Natural killer cell (primary cell): ENCODE results near the gene SORL1. TPM values are rescaled to one million over a fixed set of nuclear protein-coding genes. Genes with fewer than 3 reads are reported as not detected.
A peak's percentile ranks its signal among the peaks of the same experiment; 100 is the strongest.

Source experiments
- ATAC-seq, 3 donors: fragments of 150-1000 bp in 2 of 3; fragments of 200-7000 bp in 1 of 3; cut with Tn5 transposase; 1 replicate in 1 of 3; 2 replicates in 2 of 3; pipeline ENCODE4 v1.10.0; 2021; ENCODE audit warnings: mild to moderate bottlenecking in 2 of 3, moderate library complexity in 2 of 3
- DNase-seq, 2 donors: peaks; one replicate each; pipeline versions ENCODE4 v3.0.0 to v3.0.0-alpha.2; 2013 to 2021; ENCODE audit warnings: mixed read lengths in 1 of 2
- H3K27ac ChIP-seq: one replicate; pipeline ENCODE4 v1.5.1; 2013; ENCODE audit warnings: mild to moderate bottlenecking, low read length
- H3K27me3 ChIP-seq: one replicate; pipeline ENCODE4 v1.6.1; 2013; ENCODE audit warnings: low read length; ENCODE audit not compliant: control insufficient read depth, insufficient read depth
- H3K36me3 ChIP-seq: one replicate; pipeline ENCODE4 v1.6.1; 2013; ENCODE audit warnings: low read length; ENCODE audit not compliant: control insufficient read depth, insufficient read depth
- H3K4me1 ChIP-seq: one replicate; pipeline ENCODE4 v1.6.1; 2013; ENCODE audit warnings: low read length; ENCODE audit not compliant: control insufficient read depth, insufficient read depth
- H3K4me3 ChIP-seq: one replicate; pipeline ENCODE4 v1.5.1; 2013; ENCODE audit warnings: low read length
- H3K9me3 ChIP-seq: one replicate; pipeline ENCODE4 v1.6.1; 2013; ENCODE audit warnings: low read length; ENCODE audit not compliant: control insufficient read depth, insufficient read depth
- H3K27ac Mint-ChIP-seq, 2 donors: one replicate each; pipeline ENCODE4 v1.8.0; 2022; ENCODE audit warnings: mild to moderate bottlenecking in 2 of 2, mixed read lengths in 2 of 2, moderate library complexity in 1 of 2
- H3K27me3 Mint-ChIP-seq, 2 donors: one replicate each; pipeline ENCODE4 v1.8.0; 2022; ENCODE audit warnings: low read depth in 2 of 2, mixed read lengths in 2 of 2
- H3K36me3 Mint-ChIP-seq: one replicate; pipeline ENCODE4 v1.8.0; 2022; ENCODE audit warnings: mixed read lengths
- H3K4me1 Mint-ChIP-seq, 2 donors: one replicate each; pipeline ENCODE4 v1.8.0; 2022; ENCODE audit warnings: mixed read lengths in 2 of 2
- H3K4me3 Mint-ChIP-seq: one replicate; pipeline ENCODE4 v1.8.0; 2022; ENCODE audit warnings: mild to moderate bottlenecking, moderate library complexity, mixed read lengths
- H3K9me3 Mint-ChIP-seq, 2 donors: one replicate each; pipeline ENCODE4 v1.8.0; 2022; ENCODE audit warnings: mixed read lengths in 2 of 2
- CTCF ChIP-seq: fragments of 200-600 bp; IDR thresholded peaks from one replicate; pipeline ENCODE4 v1.8.0; 2022; ENCODE audit warnings: antibody characterized with exemption
- WGBS: methylation state at CpG from one replicate; pipeline ENCODE4 v1.1.7; 2013; ENCODE audit warnings: missing lambda C conversion rate; ENCODE audit not compliant: insufficient coverage; 5-methylcytosine and 5-hydroxymethylcytosine counted together
- intact Hi-C: fragments of 100-400 bp; cut with micrococcal nuclease; formaldehyde crosslinking; loops from one replicate; pipeline ENCODE4 v1.14.2; 2022
- total RNA-seq, 4 donors: library from RNA; stranded (reverse); fragments of 120-200 nt in 1 of 4; gene quantifications; one replicate each; pipeline versions ENCODE4 v1.2.3 to v1.2.4, GENCODE V29; 2013 to 2022

SORL1 gene
- total RNA-seq, 3 donors from 2014 or later (not counting 1 experiment from before 2014, with no cell fraction given): 386 to 519 (median 456) TPM

GRCh38 chr11:121534131-121535093 lies 82.3 kb downstream of the SORL1 start:
- Histone ChIP-seq H3K9me3 (no peaks in the 10 kb centered on the region), H3K27ac (peak overlapping the region; percentile 34), H3K27me3 (no peaks in the 10 kb centered on the region), H3K4me3 (no peak overlapping the region), H3K36me3 (peaks cover 62% of the 10 kb centered on the region), H3K4me1 (peaks cover 19% of the 10 kb centered on the region)
- Mint-ChIP-seq H3K4me3 (peak overlapping the region; percentile 28), H3K27ac (peak overlapping the region; percentile 85 to 88), H3K27me3 (no peaks in the 10 kb centered on the region), H3K36me3 (peaks cover 36% of the 10 kb centered on the region), H3K9me3 (peaks cover 4 to 10% of the 10 kb centered on the region in 2 donors), H3K4me1 (peaks cover 48 to 71% of the 10 kb centered on the region in 2 donors)
- peak; percentile 16 for TF ChIP-seq CTCF
- DNase-seq (no peak), ATAC-seq (peak in 2 of 3 donors; percentile 38 to 45)
- WGBS: 80% methylated on average over 9 of the region's 12 CpGs
- intact Hi-C loops: no loop called here

- Histone ChIP-seq H3K9me3 (no peaks in the 10 kb centered on the region), H3K36me3 (peaks cover 54% of the 10 kb centered on the region), H3K4me3 (no peak overlapping the region), H3K4me1 (peaks cover 19% of the 10 kb centered on the region), H3K27ac (no peak overlapping the region), H3K27me3 (no peaks in the 10 kb centered on the region)
- DNase-seq (no peak), ATAC-seq (no peak)
- H3K4me3 Mint-ChIP-seq: no peak overlapping the region
- peaks cover 30% of the 10 kb centered on the region for H3K36me3 Mint-ChIP-seq
- intact Hi-C loops: no loop called here
- peaks cover 2 to 5% of the 10 kb centered on the region in 2 donors for H3K9me3 Mint-ChIP-seq
- no peak for TF ChIP-seq CTCF
- no peaks in the 10 kb centered on the region for H3K27me3 Mint-ChIP-seq
- peaks cover 46 to 71% of the 10 kb centered on the region in 2 donors for H3K4me1 Mint-ChIP-seq
- WGBS: 81% methylated on average over 6 of the region's 6 CpGs
- peak overlapping the region; percentile 85 to 88 for H3K27ac Mint-ChIP-seq
These were observed 83.1 kb downstream of the SORL1 start for GRCh38 chr11:121535129-121535796.

GRCh38 chr11:121536126-121536525 lies 84.0 kb downstream of the SORL1 start:
- Mint-ChIP-seq H3K36me3 (peaks cover 23% of the 10 kb centered on the region), H3K4me1 (peaks cover 39 to 72% of the 10 kb centered on the region in 2 donors), H3K9me3 (no peaks in the 10 kb centered on the region), H3K27ac (peak overlapping the region; percentile 85 to 88), H3K27me3 (no peaks in the 10 kb centered on the region), H3K4me3 (no peak overlapping the region)
- H3K9me3 ChIP-seq: no peaks in the 10 kb centered on the region
- intact Hi-C loops: no loop called here
- TF ChIP-seq CTCF: no peak
- no peak overlapping the region for H3K27ac ChIP-seq
- WGBS: 94% methylated on average over 2 of the region's 6 CpGs
- no peak for DNase-seq
- ATAC-seq: no peak
- peaks cover 47% of the 10 kb centered on the region for H3K36me3 ChIP-seq
- H3K4me3 ChIP-seq: no peak overlapping the region
- peaks cover 20% of the 10 kb centered on the region for H3K4me1 ChIP-seq
- no peaks in the 10 kb centered on the region for H3K27me3 ChIP-seq
